Ishikawa (cell line): ENCODE measurements around the gene SLC16A12.

ENCODE experiments used
- CEBPB ChIP-seq: IDR thresholded peaks from 2 replicates; pipeline ENCODE4 v1.6.1; 2012
- CREB1 ChIP-seq: IDR thresholded peaks from 2 replicates; pipeline ENCODE4 v1.6.1; 2012; ENCODE audit warnings: low read depth
- EGR1 ChIP-seq: IDR thresholded peaks from 2 replicates; pipeline ENCODE4 v1.6.1; 2012
- EP300 ChIP-seq: IDR thresholded peaks from 2 replicates; pipeline ENCODE4 v1.6.1; 2012; ENCODE audit warnings: borderline replicate concordance
- FOXM1 ChIP-seq: IDR thresholded peaks from 2 replicates; pipeline ENCODE4 v1.6.1; 2012; ENCODE audit warnings: low read depth, borderline replicate concordance
- NFIC ChIP-seq: IDR thresholded peaks from 2 replicates; pipeline ENCODE4 v1.6.1; 2012
- RAD21 ChIP-seq: IDR thresholded peaks from 2 replicates; pipeline ENCODE4 v1.6.1; 2012; ENCODE audit warnings: low read depth
- TAF1 ChIP-seq: IDR thresholded peaks from 2 replicates; pipeline ENCODE4 v1.6.1; 2012; ENCODE audit warnings: low read depth, mild to moderate bottlenecking
- TCF12 ChIP-seq: IDR thresholded peaks from 2 replicates; pipeline ENCODE4 v1.6.1; 2012; ENCODE audit warnings: low read depth
- TEAD4 ChIP-seq: IDR thresholded peaks from 2 replicates; pipeline ENCODE4 v1.6.1; 2012
- YY1 ChIP-seq: IDR thresholded peaks from 2 replicates; pipeline ENCODE4 v1.6.1; 2012; ENCODE audit warnings: low read depth
- ZBTB7A ChIP-seq: IDR thresholded peaks from 2 replicates; pipeline ENCODE4 v1.6.1; 2012; ENCODE audit warnings: low read depth
- TF ChIP-seq, protein P1 (sequence below): IDR thresholded peaks from 2 replicates; pipeline ENCODE4 v1.6.1; 2012
- TF ChIP-seq, protein P2 (sequence below): IDR thresholded peaks from 2 replicates; pipeline ENCODE4 v1.6.1; 2012
- TF ChIP-seq, protein P3 (sequence below): IDR thresholded peaks from 2 replicates; pipeline ENCODE4 v1.6.1; 2012; ENCODE audit warnings: low read depth, mild to moderate bottlenecking

Gene SLC16A12

DNA sequence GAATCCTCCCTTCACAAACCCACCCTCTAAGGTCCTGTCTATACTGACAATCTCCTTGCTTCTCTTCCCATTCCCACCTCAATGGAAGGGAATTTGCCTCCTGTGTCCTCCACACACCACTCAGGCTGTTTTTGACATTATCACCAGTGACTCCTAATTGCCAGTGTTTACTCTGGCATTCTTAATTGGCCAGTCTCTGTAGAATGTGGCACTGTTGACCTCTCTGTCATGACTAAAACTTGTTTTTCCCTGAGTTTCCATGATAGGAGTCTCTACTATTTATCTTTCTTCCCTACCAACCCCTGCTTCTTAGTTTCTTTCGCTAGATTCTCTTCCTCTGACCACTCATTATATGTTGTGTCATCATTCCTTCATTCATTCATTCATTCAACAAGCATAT, 12.1 kb downstream of the SLC16A12 start:
- TF ChIP-seq FOXM1 (no peak), CREB1 (no peak), NFIC (no peak), YY1 (no peak)
- TF ChIP-seq, protein P1, sequence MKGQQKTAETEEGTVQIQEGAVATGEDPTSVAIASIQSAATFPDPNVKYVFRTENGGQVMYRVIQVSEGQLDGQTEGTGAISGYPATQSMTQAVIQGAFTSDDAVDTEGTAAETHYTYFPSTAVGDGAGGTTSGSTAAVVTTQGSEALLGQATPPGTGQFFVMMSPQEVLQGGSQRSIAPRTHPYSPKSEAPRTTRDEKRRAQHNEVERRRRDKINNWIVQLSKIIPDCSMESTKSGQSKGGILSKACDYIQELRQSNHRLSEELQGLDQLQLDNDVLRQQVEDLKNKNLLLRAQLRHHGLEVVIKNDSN = no peak
- TF ChIP-seq, protein P2, sequence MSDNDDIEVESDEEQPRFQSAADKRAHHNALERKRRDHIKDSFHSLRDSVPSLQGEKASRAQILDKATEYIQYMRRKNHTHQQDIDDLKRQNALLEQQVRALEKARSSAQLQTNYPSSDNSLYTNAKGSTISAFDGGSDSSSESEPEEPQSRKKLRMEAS = no peak

DNA sequence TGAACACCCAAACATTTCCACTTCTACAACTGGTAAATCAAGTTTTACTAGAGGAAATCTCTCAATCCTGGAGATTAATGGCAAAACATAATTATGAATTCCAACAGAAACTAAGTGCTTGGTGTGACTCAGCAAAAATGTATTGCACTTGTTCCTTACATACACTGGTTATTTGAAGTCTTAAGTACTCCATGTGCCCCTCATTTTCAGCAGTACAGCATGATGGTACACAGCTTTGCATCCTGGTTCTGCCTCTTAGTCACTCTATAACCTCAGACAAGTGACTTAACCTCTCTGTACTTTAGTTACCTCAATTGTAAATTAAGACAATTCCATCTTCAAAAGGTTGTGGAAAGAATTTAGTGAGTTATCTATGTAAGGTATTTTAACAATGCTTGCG, 12.9 kb downstream of the SLC16A12 start:
- TF ChIP-seq, protein P2 = 0 out of 2 replicates have a peak, but pooled peaks have one; percentile 34
- TF ChIP-seq, protein P1 = no peak
- TF ChIP-seq CREB1 = no peak

DNA sequence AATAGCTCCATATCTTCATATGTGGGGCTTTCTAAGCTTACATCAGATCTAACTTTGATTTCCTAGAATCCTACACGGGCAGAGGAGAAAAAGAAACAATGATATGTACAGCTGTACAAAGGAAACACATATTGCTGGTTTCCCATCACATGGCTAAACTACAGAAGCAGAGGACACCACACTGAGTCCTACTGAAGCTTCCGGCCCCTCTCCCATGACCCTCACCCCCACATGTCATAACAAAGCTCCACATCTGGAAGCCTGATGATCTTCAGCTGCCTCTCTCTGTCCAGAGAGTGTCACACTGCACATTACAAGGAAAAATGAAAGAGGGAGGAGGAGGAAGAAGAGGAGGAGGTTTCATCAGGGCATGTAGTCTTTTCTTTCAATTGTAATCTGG, 14.0 kb downstream of the SLC16A12 start:
- TF ChIP-seq TCF12 (no peak), RAD21 (no peak), ZBTB7A (no peak), EP300 (no peak), FOXM1 (no peak), CREB1 (no peak), NFIC (no peak), YY1 (no peak), TAF1 (no peak)
- TF ChIP-seq, protein P3, sequence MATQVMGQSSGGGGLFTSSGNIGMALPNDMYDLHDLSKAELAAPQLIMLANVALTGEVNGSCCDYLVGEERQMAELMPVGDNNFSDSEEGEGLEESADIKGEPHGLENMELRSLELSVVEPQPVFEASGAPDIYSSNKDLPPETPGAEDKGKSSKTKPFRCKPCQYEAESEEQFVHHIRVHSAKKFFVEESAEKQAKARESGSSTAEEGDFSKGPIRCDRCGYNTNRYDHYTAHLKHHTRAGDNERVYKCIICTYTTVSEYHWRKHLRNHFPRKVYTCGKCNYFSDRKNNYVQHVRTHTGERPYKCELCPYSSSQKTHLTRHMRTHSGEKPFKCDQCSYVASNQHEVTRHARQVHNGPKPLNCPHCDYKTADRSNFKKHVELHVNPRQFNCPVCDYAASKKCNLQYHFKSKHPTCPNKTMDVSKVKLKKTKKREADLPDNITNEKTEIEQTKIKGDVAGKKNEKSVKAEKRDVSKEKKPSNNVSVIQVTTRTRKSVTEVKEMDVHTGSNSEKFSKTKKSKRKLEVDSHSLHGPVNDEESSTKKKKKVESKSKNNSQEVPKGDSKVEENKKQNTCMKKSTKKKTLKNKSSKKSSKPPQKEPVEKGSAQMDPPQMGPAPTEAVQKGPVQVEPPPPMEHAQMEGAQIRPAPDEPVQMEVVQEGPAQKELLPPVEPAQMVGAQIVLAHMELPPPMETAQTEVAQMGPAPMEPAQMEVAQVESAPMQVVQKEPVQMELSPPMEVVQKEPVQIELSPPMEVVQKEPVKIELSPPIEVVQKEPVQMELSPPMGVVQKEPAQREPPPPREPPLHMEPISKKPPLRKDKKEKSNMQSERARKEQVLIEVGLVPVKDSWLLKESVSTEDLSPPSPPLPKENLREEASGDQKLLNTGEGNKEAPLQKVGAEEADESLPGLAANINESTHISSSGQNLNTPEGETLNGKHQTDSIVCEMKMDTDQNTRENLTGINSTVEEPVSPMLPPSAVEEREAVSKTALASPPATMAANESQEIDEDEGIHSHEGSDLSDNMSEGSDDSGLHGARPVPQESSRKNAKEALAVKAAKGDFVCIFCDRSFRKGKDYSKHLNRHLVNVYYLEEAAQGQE = no peak
- TF ChIP-seq, protein P1 = no peak

DNA sequence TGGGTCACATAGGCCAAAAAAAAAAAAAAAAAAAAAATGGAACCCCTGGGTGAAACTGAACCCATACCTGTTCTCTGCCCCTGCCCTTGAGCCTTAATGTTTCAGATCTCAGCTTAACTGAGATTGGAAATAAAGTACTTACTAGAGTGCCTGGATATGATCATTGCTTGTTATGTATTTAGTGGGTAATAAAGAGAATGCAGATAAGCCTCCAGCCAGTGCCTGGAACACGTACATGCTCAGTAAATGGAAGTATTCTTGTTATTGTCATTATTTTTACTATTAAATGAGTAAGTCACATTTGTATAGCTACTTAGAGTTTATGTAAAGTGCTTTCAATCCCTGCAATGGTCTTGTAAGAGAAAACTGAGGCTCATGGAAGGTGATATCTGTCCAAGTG, 14.7 kb downstream of the SLC16A12 start:
- TF ChIP-seq EP300 (no peak), TCF12 (no peak), ZBTB7A (no peak), YY1 (no peak), TAF1 (no peak), RAD21 (no peak), FOXM1 (no peak), CREB1 (no peak), TEAD4 (no peak), NFIC (no peak), CEBPB (no peak), EGR1 (no peak)
- TF ChIP-seq, protein P3 = no peak
- TF ChIP-seq, protein P1 = no peak
- TF ChIP-seq, protein P2 = no peak

DNA sequence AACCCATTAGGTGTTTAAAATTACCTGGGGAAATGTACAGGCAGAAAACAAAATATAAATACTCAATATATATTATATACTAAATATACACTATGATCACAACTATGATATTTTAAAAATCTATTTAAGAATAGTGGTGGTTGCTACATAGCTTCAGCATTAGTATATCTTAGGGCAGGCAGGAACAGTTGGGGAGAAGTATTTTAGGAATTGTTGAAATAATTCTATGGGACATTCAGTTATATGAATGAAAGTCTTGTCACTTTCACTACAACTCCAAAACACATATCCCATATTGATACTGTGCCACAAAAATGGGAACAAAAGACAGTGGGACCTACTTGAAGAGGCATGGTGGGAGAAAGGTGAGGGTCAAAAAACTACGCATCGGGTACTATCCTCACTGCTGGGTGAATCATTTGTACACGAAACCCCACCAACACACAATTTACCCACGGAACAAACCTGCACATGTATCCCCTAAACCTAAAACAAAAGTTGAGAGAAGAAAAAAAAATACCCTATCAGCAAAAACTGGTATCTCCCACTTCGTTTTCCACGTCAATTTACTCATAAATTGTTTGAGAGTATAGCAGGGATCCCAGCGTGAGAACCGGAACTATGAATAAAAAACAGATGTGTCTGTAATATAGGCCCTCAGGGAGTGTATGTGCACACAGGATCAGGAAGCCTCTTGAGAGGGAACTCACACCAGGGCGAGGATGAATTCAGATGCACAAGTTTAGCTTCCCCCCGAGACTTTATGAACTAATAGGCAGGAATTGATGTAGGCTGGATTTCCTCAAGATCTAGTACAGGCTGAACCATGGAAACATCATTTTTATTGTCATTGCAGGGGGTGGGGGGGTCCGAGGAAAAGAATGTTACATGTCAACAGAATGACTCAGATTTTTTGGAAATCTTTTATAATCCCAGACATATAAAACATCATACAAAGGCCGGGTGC, 16.2 kb downstream of the SLC16A12 start:
- TF ChIP-seq RAD21 (no peak), CEBPB (no peak), NFIC (no peak), TAF1 (no peak), FOXM1 (no peak), CREB1 (no peak), ZBTB7A (no peak), YY1 (no peak), TEAD4 (no peak), EGR1 (no peak)
